GM12878 (cell line): ENCODE results near the gene ENTPD6.

Experiments used
- CHD1 ChIP-seq: IDR thresholded peaks from 2 replicates; pipeline ENCODE4 v1.6.1; 2012; ENCODE audit warnings: low read depth, low read length, improper control_type of control experiment
- ESRRA ChIP-seq: IDR thresholded peaks from 2 replicates; pipeline ENCODE4 v1.6.1; 2012; ENCODE audit warnings: mild to moderate bottlenecking, low read length, improper control_type of control experiment
- FOXM1 ChIP-seq: IDR thresholded peaks from 2 replicates; pipeline ENCODE4 v1.6.1; 2012; ENCODE audit warnings: low read depth, mild to moderate bottlenecking, inconsistent platforms, low read length, moderate library complexity
- POLR2A ChIP-seq: IDR thresholded peaks from 2 replicates; pipeline ENCODE4 v1.6.1; 2011; ENCODE audit warnings: low read depth, mild to moderate bottlenecking, low read length
- SUZ12 ChIP-seq: fragments of 200-600 bp; sonication (generic); IDR thresholded peaks from one replicate; pipeline ENCODE4 v1.6.1; 2018; ENCODE audit warnings: antibody characterized with exemption, mild to moderate bottlenecking; ENCODE audit not compliant: unreplicated experiment
- TCF12 ChIP-seq: IDR thresholded peaks from 2 replicates; pipeline ENCODE4 v1.6.1; 2011; ENCODE audit warnings: low read depth, mild to moderate bottlenecking, low read length
- TF ChIP-seq, protein P1 (sequence below), 3 experiments: IDR thresholded peaks in 2 of 3; conservative IDR thresholded peaks in 1 of 3; 2 replicates each; pipeline ENCODE4 v1.5.1; 2011; ENCODE audit warnings: low read depth in 3 of 3, low read length in 3 of 3, mild to moderate bottlenecking in 3 of 3, control low read depth in 2 of 3, moderate library complexity in 2 of 3, inconsistent platforms in 1 of 3, mixed read lengths in 1 of 3; ENCODE audit not compliant: control insufficient read depth in 2 of 3, insufficient read depth in 1 of 3; ENCODE audit errors: extremely low read depth in 1 of 3

DNA sequence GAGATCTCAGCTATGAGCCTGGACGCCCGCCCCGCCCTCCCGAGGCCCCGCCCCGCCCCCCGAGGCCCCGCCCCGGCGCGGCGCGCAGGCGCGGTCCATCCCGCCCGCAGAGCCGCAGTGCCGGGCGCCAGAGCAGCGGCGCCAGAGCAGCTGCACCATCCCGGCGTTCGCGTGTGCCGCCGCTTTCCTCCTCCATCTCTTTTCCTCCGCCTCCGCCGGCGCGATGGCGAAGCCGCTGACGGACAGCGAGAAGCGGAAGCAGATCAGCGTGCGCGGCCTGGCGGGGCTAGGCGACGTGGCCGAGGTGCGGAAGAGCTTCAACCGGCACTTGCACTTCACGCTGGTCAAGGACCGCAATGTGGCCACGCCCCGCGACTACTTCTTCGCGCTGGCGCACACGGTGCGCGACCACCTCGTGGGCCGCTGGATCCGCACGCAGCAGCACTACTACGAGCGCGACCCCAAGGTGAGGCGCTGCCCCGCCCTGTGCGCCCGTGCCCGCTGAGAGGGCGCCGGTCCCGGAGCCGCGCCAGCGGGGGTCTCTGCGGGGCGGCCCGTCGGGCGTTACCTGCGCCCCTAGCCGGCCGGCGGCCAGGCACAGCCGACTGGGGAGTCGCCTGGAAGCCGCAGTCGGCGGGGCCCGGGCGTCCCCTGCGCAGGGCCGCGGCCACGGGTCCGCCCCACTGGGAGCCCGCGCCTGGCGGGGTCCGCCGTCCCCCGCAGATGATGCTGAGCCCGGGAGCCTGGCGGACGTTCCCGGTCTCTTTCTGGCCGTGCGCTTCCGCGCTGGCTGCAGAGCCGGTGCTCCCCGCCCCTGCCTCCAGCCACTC is 52.7 kb downstream of the ENTPD6 start, which contains the start of gene PYGB:
- no peak for TF ChIP-seq CHD1
- TF ChIP-seq ESRRA: no peak
- TF ChIP-seq POLR2A: peak; percentile 93
- TF ChIP-seq, protein P1, sequence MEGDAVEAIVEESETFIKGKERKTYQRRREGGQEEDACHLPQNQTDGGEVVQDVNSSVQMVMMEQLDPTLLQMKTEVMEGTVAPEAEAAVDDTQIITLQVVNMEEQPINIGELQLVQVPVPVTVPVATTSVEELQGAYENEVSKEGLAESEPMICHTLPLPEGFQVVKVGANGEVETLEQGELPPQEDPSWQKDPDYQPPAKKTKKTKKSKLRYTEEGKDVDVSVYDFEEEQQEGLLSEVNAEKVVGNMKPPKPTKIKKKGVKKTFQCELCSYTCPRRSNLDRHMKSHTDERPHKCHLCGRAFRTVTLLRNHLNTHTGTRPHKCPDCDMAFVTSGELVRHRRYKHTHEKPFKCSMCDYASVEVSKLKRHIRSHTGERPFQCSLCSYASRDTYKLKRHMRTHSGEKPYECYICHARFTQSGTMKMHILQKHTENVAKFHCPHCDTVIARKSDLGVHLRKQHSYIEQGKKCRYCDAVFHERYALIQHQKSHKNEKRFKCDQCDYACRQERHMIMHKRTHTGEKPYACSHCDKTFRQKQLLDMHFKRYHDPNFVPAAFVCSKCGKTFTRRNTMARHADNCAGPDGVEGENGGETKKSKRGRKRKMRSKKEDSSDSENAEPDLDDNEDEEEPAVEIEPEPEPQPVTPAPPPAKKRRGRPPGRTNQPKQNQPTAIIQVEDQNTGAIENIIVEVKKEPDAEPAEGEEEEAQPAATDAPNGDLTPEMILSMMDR (IDR thresholded peaks at IDR 0.05 in 2 of 3, conservative IDR thresholded peaks at IDR 0.05 in 1 of 3; ENCODE audit: control insufficient read depth in 2 of 3, extremely low read depth in 1 of 3, insufficient read depth in 1 of 3, low read depth in 3 of 3, low read length in 3 of 3): no peak
- TF ChIP-seq SUZ12: no peak
- TF ChIP-seq TCF12: peak; percentile 58; the same call in 1 of the 2 replicates
- TF ChIP-seq FOXM1: no peak
